Activated CD4-positive, alpha-beta T cell treated with anti-CD3 and anti-CD28 coated beads, Interleukin-2, amount 50 U/mL, for 4 hours (primary cell): ENCODE measurements around the gene PLEKHG2.
A peak's percentile ranks its signal among the peaks of the same experiment; 100 is the strongest.
"Not testable (repeated sequence)": the region's sequence is repeated elsewhere in the genome, so short reads cannot be mapped to it uniquely, and the experiment has no call there.

Experiments
- DNase-seq, 2 experiments: peaks; one replicate each; pipeline ENCODE4 v3.0.0-alpha.2; 2020

Gene PLEKHG2, protein sequence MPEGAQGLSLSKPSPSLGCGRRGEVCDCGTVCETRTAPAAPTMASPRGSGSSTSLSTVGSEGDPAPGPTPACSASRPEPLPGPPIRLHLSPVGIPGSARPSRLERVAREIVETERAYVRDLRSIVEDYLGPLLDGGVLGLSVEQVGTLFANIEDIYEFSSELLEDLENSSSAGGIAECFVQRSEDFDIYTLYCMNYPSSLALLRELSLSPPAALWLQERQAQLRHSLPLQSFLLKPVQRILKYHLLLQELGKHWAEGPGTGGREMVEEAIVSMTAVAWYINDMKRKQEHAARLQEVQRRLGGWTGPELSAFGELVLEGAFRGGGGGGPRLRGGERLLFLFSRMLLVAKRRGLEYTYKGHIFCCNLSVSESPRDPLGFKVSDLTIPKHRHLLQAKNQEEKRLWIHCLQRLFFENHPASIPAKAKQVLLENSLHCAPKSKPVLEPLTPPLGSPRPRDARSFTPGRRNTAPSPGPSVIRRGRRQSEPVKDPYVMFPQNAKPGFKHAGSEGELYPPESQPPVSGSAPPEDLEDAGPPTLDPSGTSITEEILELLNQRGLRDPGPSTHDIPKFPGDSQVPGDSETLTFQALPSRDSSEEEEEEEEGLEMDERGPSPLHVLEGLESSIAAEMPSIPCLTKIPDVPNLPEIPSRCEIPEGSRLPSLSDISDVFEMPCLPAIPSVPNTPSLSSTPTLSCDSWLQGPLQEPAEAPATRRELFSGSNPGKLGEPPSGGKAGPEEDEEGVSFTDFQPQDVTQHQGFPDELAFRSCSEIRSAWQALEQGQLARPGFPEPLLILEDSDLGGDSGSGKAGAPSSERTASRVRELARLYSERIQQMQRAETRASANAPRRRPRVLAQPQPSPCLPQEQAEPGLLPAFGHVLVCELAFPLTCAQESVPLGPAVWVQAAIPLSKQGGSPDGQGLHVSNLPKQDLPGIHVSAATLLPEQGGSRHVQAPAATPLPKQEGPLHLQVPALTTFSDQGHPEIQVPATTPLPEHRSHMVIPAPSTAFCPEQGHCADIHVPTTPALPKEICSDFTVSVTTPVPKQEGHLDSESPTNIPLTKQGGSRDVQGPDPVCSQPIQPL (N-terminal part only)

DNA sequence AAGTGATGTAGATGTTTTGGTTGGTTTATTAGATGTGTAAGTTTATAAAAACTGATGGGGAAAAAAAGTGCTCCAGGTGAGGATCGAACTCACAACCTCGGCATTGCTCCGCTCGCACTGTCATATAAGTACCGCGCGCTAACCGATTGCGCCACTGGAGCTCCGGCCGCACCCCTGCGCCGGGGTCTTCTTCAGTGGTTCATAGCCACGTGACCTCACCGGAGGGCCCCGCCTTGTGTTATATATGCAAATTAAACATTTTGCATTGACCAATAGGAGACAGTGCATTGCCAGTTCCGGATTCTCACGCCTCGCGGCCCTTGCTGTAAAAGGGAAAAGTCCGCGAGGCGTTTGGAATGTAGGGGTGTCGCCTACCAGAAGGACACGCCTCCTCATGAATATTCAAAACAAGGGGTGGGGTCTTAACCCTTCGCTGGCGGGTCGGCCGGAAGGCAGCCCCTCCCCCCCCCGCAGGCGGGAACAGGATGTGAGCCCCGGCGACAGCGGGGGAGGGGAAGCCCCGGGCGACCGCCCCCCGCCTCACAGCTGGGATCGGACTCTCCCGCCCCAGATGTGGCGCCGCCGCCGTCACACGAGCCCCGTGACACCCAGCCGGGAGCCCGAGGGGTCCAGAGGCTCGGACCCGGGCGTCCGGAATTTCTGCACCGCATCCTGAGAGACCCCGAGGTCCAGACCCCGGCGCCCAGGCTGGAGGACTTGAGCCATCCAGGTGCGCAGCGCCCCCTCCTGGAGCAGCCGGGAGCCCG is at the start of gene PLEKHG2:
Gene PLEKHG2 (plus strand): TSS at position 570 of the 767 bp plus-strand sequence. CDS start 1,418 bp downstream, outside the sequence.
- peak; percentile 92 to 97 for DNase-seq

DNA sequence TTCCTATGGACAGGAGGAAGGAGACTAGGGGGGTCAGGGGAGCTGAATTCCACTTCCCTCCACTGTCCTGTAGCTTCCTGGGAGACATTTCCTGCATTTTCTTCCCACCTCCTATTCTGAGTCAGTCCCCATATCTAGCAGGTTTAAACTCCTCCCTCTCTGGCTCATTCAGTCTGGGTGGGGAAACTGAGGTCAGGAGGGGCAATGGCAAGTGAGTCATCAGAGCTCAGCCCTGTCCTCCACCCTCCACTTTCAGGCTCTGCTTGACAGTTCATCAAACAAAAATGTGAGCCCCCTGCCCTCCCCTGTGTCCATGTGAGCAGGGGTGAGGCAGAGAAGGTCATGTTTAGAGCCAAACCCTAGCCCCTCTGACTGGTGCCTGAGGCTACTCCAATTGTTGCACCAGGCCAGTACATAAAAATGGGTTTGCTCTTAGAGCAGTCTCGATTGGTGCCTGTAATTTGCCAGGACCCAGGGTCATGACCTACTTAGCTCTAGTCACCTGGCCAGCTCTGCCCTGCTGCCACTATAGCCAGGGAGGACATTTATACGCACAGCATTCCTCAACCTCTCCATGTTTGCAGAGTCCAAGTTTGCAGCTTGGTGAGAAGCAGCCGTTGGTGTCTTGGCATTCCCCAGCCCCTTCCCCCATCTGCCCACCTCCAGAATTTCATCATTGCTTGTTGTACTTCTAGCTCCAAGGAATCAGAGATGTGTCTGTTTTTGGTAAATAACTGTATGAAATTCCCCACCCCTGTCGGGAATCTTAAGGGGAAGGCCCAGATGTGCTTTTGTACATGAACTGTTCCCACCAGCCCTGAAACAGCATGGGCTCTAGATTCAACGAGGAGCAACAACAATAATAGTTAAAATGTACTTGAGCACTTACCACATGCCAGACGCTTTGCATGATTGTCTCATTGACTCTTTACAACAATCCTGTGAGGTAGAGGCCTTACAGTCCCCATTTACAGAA is 49.5 kb upstream of the PLEKHG2 start:
- DNase-seq, result no peak

DNA sequence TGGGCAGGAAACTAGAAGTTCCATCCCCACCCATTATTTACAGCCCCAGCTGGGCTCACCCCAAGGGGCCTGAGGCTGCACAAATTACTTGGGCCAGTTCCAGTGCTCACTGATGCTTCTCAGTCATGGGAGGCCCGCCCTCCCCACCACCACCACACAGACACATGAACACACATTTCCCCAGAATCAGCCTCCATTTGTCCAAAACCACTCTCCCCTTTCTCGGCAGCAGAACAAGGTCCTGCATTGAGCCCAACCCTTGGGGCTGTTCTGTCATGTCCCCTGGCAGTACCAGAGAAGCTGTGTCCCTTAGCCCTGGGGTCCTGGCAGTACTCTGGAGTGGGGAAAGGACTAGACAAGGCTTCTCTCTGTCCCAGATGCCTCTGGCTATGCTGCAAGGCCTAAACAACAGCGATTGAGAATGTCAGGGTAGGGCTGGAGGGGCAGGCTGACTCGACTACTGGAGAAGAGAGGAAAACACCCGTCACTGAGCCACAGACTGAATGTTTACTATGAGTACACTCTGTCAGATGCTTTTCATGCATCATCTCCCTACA is 48.5 kb upstream of the PLEKHG2 start:
- no peak for DNase-seq

DNA sequence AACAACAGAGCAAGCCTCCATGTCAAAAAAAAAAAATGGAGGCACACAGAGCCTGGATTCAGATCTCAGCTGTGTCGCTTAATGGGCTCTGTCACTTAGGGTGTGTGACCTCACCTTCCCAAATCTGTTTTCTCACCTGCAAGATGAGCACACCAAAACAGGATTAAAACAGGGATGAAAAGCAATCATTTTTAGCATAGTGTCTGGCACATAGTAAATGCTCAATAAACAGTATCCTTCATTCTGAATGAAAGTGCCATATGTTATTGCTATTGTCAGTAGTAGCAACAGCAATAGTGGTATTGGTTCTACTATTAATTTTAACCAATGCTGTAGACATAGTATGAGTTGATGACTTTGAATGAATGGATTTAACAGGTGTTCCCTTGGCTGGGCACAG is 46.9 kb upstream of the PLEKHG2 start:
- no peak for DNase-seq

DNA sequence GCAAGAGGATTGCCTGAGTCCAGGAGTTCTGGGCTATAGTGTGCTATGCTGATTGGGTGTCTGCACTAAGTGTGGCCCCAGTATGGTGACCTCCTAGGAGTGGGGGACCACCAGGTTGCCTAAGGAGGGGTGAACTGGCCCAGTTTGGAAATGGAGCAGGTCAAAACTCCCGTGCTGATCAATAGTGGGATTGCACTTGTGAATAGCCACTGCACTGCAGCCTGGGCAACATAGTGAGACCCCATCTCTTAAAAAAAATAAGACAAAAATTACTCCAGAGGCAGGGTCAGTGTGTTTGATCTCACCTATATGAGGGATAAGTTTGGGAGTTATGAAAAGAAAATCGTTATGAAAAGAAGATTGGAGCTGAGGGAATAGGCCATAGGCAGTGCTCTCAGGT is 43.3 kb upstream of the PLEKHG2 start:
- no peak for DNase-seq

DNA sequence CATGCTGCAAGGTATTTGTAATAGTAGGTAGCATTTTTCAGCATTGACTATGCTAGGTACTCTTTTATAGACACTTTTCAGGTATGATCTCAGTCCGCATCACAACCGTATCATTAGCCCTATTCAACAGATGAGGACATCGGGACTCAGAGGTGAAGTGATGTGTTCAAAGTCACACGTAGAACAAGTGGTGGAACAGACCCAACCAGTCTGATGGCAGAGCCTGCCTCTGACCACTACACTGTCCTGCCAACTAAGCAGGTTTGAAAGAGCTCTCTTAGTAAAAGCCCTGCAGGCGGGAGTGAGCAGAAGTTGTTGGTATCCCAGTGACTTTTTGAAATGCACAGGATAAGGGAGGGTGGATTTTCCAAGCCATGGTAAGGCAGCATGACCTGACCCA is 41.7 kb upstream of the PLEKHG2 start:
- no peak for DNase-seq

DNA sequence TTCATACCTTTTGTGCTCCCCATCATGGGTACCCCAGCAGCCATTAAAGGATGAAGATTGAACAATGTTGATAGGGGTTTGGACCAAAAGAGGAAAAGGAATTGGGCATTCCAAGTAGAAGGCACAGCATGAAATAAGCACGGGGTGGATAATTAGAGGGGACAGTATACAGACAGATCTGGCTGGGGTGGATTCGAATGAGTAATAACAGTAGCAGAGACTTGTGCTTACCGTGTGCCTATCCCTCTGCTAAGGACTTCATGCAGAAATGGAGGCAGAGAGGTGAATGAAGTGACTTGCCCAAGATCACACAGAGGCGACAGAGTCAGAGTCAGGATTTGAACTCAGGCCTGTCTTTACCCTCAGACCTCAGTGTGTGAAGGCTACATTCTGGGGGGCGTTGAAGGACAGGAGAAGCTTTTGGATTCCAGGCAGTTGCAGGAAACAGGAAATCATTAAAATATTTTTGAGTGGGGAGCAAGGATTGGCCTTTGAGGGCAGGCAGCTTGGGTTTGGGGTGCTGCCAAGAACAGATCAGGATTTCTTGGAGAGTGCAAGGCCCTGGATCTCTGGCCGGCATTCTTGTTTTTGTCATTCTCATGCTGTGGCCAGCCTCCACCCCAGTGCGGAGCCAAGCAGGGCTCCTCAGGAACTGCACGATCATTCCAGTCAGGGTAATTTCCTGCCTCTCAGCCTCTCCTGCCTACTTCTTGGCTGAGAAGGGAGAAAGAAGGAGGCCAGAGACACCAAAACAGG is 40.2 kb upstream of the PLEKHG2 start:
- no peak for DNase-seq

DNA sequence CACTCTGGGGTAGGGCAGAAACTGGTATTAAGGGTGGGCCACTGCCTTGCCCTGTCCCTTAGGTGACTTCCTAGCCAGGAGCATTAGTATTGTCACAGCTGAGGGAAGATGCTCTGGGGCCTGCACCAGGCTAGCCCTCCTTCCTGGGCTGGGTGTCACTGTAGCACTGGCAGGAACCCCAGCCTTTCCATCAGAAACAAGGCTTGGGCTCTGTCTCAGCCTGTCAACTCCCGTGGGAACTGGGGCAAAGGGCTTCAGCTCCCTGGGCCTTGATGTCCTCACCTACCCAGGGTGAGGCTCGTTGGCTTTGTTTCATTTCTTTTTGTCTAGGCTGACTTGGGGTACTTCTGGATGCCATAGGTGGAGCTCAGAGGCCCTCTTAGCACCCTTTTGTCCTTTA is 39.5 kb upstream of the PLEKHG2 start:
- no peak for DNase-seq

DNA sequence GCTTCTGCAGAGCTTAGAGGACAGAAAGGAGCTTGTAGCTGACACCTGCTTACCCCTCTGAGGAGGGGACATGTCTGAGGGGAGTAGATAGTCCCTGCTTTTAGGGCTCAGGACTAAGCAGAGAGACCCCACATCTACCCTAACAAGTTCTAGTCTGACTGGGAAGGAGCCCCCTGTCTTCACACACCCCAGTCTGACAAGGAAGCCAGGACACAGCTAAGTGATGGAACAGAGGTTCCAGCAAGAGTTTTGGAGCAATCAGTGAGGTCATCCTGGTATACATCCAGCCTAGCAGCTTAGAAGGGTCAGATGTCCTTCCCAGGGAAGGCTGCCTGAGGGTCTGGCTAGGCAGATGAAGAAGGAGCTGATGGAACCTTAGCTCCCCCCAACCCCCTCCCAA is 36.5 kb upstream of the PLEKHG2 start:
- no peak for DNase-seq

DNA sequence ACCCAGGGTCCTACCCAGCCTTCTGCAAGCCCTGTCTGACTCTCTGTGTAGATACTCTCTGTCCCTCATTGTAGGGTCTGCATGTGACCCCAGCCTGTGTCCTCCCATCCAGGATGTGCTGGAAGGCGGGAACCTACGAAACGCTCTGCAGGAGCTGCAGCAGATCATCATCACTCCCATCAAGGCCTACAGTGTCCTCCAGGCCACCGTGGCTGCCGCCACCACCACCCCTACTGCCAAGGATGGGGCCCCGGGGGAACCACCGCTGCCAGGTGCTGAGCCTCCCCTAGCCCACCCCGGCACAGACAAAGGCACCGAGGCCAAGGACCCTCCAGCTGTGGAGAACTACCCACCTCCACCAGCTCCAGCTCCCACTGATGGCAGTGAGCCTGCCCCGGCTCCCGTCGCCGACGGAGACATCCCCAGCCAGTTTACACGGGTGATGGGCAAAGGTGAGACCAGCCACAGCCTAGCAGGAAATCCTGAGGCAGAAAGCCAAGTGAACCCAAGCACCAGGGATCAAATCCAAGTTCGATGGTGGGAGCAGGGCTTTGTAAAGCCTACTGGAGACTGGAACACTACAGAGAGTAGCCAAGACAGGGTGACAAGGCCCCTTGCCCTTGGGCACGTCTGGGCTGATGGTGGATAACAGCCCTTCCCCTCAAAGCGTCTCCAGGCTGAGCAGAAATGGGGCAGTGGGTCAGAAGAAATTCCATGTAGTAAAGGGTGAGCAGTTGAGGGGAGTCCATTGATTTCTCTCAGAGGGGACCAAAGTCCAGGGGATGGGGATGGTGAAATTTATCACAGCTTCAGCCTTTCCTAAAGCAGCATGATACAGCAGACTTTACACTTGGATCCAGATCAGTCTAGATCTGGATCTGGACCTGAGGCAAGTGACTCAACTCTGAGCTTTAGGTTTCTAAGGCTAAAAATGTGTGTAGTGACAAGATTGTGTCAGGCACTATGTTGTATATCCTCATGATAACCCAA is 34.8 kb upstream of the PLEKHG2 start:
- DNase-seq, result no peak

DNA sequence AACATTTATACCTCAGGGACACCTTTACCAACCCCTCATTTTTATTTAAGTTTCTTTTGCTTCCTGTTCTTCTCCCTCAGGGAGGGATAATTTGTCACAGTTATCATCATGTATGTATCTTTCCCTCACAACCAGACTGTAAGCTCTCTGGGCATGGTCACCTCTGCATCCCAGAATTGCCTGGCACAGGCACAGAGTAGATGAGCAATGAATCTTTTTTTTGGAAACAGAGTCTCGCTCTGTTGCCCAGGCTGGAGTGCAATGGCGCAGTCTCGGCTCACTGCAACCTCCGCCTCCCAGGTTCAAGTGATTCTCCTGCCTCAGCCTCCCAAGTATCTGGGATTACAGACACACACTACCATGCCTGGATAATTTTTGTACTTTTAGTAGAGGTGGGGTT is 33.1 kb upstream of the PLEKHG2 start:
- DNase-seq, result not testable (repeated sequence)

DNA sequence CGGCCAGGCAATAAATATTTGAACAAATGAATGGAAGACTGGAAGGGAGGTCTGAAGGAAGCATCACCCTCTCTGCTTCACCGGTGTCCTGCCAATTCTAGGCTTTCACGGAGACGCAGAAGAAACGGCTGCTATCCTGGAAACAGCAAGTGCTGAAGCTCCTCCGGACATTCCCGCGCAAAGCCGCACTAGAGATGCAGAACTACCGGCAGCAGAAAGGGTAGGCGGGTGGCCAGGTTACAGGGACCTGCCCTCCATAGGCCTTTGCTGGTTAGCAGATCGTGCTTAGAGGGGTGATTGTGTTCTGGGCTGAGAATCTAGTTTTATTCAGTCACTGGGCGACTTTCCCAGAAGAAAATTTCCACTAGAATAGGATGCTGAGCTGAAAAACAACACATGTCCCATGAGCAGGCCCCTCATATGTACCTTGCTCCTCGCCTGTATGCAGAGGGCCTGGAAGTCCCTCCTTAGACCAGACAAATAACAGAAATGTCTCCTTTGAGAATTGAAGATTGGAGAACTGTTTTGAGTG is 32.5 kb upstream of the PLEKHG2 start:
- no peak for DNase-seq

DNA sequence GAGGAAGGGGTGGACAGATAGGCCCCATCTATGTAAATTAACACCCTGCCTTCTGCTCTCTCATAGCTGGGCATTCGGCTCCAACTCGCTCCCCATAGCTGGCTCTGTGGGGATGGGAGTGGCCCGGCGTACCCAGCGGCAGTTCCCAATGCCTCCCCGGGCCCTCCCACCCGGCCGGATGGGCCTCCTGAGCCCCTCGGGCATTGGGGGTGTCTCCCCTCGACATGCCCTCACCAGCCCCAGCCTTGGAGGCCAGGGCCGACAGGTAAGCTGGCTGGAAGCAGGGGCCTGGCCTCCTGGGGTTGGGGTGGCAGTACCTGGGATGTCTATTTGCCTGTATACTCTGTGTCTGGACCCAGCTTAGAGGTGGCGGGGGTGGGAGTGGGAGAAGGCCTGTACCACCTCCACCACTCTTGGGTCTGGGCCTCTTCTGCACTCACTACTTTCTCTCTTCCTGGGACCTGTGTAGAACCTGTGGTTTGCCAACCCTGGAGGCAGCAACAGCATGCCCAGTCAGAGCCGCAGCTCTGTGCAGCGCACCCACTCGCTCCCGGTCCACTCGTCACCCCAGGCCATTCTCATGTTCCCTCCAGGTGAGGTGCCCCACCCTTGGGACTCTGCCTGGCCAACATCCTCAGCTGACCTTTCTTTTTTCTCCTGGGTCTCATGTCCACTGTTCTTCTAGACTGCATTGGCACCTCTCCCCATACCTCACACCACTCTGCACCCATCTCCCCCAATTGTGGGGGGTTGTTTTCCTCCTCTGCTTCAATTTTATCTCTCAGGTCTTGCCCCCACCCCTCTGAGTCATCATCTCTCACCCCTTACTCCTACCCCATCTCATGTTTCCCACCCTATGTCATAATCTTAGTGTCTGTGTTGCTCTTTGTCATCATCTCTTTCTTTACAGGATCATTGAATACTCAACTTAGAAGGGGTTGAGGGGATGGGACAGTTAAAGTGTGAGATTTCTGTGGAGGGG is 31.7 kb upstream of the PLEKHG2 start:
- no peak for DNase-seq

DNA sequence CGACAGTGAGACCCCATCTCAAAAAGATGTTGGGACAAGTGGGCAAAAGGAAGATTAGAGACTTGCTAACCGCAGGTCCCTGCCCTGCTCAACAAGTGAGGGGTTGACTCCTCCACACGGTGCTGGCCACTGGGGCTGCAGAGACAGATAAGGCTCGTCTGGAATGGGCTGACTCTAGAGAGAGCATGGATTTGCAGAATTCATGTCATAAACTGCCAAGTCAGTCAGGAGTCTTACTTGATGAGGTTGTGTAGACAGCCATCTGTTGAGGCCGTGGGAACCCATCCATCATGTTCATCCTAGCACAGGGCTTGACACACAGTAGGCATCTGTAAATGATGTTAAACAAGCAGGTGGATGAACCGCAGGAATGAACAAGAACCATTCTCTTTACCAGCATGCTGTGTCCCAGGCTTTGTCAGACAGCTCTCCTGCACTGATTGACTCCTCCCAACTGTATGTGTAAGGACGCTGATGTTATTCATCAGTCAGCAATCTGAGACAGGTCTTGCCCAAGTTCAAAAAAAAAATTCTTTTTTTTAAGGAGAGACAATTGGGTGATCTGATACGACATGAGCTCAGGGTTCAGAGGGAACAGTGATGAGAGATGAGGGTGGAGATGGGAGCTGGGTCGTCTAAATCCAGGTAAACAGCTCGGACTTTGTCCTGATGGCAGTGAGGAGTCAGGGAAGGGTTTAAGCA is 30.4 kb upstream of the PLEKHG2 start:
- no peak for DNase-seq

DNA sequence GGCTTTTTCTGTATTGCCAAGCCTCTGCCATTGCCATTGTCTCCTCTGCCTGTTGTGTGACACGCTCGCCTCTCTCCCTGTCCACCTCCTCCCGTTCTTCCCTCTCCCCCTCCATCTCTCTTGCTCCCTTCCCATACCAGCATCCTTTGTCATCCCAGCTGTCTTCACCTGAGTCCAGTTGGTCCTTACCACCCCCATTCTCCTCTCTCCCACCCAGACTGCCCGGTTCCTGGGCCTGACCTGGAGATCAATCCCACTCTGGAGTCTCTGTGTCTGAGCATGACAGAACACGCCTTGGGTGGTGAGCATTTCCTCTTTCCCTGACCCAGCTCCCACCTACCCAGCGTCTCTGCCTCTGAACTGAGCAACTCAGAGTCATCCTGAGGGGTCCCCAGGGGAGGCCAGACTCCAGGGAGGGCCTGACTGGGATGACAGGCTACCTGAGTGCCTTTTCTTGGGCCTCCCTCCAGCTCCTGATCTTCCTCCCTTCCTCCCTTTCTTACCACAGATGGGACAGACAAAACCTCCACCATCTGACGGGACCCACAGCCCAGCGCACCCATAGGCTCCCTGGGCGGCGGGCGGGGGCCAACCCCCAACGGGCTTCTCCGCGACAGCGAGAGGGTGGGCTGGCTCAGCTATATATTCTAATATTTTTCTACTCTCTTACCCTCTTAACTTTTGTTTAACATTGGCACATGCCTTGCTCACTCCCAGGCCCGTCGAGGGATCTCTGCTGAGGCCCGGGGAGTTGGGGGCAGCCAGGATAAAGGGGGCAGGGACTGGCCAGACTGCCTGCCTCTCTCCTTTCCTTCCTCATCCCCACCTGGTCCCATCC is 29.3 kb upstream of the PLEKHG2 start:
- DNase-seq, result no peak
